GM21381 (cell line): ENCODE measurements around the gene ASPSCR1.

Experiments used
- ATAC-seq: cut with Tn5 transposase; IDR thresholded peaks from one replicate; pipeline ENCODE4 v1.9.1; 2021; ENCODE audit warnings: mild to moderate bottlenecking, moderate library complexity; ENCODE audit not compliant: unreplicated experiment

ASPSCR1 gene

DNA sequence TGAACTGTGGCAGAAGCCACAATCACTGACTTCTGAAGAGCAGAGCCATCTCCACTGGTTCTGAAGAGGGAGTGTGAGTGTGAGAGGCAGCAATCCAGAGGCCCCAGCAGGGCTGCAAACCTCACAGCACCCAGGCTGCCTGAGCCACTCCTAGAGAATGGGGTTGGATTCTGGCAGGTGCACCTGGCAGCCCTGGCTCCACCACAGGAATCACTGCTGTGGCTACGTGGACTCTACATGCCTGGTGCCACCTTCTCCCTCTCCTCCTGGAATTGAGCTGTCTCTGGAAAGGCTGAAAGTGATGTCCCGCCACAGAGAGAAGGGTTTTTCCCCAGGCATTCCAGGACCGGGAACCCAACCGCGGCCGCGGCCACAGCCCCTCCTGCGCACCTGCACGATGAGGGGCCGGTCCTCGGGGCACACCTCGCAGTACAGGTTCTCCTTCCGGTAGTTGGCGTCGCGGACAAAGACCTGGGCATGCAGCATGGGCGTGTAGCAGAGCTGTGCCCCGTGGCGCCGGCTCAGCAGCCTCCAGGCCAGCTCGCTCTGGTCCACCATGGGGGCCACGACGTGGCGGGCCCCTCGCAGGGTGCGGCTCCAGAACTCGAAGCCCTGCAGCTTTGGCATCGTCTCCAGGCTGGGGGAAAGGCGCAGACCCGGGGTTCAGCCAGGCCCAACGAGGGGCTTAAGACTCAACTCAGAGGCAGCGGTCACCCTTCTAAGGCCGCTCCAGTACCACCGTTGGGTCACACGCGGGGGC, 87.2 kb downstream of the ASPSCR1 start:
- ATAC-seq = no peak

DNA sequence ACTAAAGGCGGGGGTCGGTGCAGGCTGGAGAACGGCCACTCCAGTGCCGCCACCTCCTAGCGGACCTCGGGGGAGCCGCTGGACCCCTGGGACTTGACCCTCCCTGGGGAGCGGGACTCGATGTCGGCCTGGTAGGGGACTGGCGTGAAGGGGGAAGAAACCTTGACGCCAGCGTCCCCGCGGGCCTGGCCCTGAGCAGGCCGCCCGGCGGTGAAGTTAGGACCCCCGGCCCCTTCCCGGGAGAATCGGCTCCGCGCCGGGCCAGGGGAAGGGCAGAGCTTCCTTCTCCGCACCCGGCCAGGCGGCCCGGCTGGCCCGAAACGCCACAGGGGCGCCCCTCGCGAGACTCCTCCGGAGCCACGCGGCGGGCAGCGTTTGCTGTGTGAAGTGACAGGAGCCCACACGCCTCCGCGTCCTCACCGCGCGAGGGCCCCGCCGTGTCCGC, 87.8 kb downstream of the ASPSCR1 start:
- ATAC-seq = no peak

DNA sequence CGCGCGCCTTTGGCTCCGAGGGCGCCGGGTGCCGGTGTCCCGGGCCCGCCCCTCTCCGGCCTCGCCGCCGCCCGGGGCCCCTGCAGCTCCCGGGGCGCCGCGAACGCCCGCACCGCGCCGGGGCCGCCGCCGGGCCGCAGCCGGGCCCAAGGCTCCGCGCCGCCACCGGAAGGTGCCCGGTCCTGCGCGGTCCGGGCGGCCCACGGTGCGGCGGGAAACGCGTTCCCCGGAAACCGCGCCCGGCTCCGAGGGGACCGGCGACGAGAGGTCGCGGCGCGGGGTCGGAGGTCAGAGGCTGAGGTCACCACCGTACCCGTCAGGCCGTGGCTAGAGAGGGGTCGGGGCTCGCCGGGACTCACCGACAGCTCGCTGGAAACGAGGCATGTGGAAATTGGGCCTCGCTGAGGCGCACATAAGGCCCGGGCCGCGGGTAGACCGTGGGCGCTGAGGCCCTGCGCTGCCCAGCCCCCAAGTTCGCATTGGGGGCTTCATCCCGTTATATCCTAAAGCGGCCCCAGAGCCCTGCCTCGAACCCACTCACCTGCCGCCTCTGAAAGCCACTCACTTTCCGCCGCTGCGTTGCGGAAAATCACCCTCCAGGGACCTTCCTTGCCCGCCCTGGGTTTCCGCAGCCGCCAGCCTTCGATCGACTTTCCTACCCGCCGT, 88.3 kb downstream of the ASPSCR1 start, which contains the start of gene DUS1L:
TSS of gene DUS1L (minus strand) at position 167 of the 666 bp plus-strand sequence. CDS start 745 bp downstream, outside the sequence.
- peak; percentile 74 for ATAC-seq
